Right lobe of liver (tissue), 6 donors: Measurements from ENCODE around the gene RXFP1. TPM values are rescaled to one million over a fixed set of nuclear protein-coding genes. Genes with fewer than 3 reads are reported as not detected.

ENCODE experiments used
- ATAC-seq, 4 donors: fragments of 200-7000 bp; cut with Tn5 transposase; one replicate each; pipeline ENCODE4 v1.9.1; 2020; ENCODE audit warnings: mild to moderate bottlenecking in 4 of 4, moderate library complexity in 4 of 4
- DNase-seq, 3 donors: peaks; one replicate each; pipeline ENCODE4 v3.0.0-alpha.2; 2020
- H3K27ac ChIP-seq, 3 donors: fragments of 200-600 bp; one replicate each; pipeline ENCODE4 v1.8.0; 2022
- H3K27me3 ChIP-seq, 2 donors: fragments of 200-600 bp; one replicate each; pipeline ENCODE4 v1.8.0; 2022
- H3K36me3 ChIP-seq, 4 donors: fragments of 200-600 bp; sonication (generic) in 1 of 4; one replicate each; pipeline versions ENCODE4 v1.5.1 to v1.8.0; 2017 to 2022; ENCODE audit warnings: control low read depth in 1 of 4
- H3K4me1 ChIP-seq, 4 donors: fragments of 200-600 bp; sonication (generic) in 1 of 4; one replicate each; pipeline versions ENCODE4 v1.5.1 to v1.8.0; 2017 to 2022; ENCODE audit warnings: control low read depth in 1 of 4
- H3K4me3 ChIP-seq, 3 donors: fragments of 200-600 bp; one replicate each; pipeline ENCODE4 v1.8.0; 2022
- H3K9me3 ChIP-seq, 4 donors: fragments of 200-600 bp; sonication (generic) in 1 of 4; one replicate each; pipeline versions ENCODE4 v1.5.1 to v1.8.0; 2017 to 2022; ENCODE audit warnings: control low read depth in 1 of 4
- POLR2A ChIP-seq: fragments of 450-650 bp; IDR thresholded peaks from one replicate; pipeline ENCODE4 v1.6.1; 2017; ENCODE audit warnings: antibody characterized with exemption, mild to moderate bottlenecking
- WGBS: methylation state at CpG from one replicate; pipeline ENCODE4 v1.1.6; 2018; ENCODE audit warnings: low coverage, low lambda C conversion rate; ENCODE audit not compliant: insufficient coverage; ENCODE audit errors: missing lambda C conversion rate; 5-methylcytosine and 5-hydroxymethylcytosine counted together
- intact Hi-C, 2 donors: fragments of 100-400 bp; cut with DNase I; formaldehyde crosslinking; loops; one replicate each; pipeline versions ENCODE4 v1.11.2 to v1.14.1; 2022
- total RNA-seq, 6 experiments: library from RNA; depleted of rRNA in 2 of 6; stranded (reverse); fragments of >200 nt in 2 of 6; fragmentation: NEBNext Ultra II Directional in 3 of 6; extraction: Animal tissue kit (Norgen Biotek cat#: 25700) in 3 of 6; gene quantifications; one replicate each; pipeline versions ENCODE4 v1.1.0 to v1.2.4, GENCODE V29; 2016 to 2023
- TF ChIP-seq, protein P1 (sequence below), 4 donors: fragments of 200-600 bp in 3 of 4; fragments of 450-650 bp in 1 of 4; IDR thresholded peaks; one replicate each; pipeline versions ENCODE4 v1.5.1 to v1.8.0; 2016 to 2022; ENCODE audit warnings: antibody characterized with exemption in 4 of 4, mild to moderate bottlenecking in 2 of 4
- donor health status: DM: no; HTN: yes; CAD: no.
- donor health status: DM: no; HTN: no; CAD: no.
- donor health status: DM: no; HTN: no; CAD: no.
- donor health status: DM: no; HTN: yes; CAD: no.
- donor health status: DM: no; HTN: yes; CAD: no.

RXFP1 gene
- total RNA-seq, 6 experiments from 2014 or later: 0.88 to 3.4 (median 1.3) TPM

GRCh38 chr4:158625544-158625943 lies 103.9 kb downstream of the RXFP1 start:
- no peak overlapping the region for H3K27ac ChIP-seq
- WGBS: 37% methylated on average over 2 of the region's 2 CpGs
- no peaks in the 10 kb centered on the region for H3K27me3 ChIP-seq
- no peak overlapping the region for H3K4me3 ChIP-seq
- intact Hi-C loops: loop anchor here (10.0 kb wide), 1 partner anchor 371 kb away; no protein-coding TSS in a partner anchor
- ATAC-seq (no peak), DNase-seq (no peak)
- no peak for TF ChIP-seq POLR2A
- TF ChIP-seq, protein P1, sequence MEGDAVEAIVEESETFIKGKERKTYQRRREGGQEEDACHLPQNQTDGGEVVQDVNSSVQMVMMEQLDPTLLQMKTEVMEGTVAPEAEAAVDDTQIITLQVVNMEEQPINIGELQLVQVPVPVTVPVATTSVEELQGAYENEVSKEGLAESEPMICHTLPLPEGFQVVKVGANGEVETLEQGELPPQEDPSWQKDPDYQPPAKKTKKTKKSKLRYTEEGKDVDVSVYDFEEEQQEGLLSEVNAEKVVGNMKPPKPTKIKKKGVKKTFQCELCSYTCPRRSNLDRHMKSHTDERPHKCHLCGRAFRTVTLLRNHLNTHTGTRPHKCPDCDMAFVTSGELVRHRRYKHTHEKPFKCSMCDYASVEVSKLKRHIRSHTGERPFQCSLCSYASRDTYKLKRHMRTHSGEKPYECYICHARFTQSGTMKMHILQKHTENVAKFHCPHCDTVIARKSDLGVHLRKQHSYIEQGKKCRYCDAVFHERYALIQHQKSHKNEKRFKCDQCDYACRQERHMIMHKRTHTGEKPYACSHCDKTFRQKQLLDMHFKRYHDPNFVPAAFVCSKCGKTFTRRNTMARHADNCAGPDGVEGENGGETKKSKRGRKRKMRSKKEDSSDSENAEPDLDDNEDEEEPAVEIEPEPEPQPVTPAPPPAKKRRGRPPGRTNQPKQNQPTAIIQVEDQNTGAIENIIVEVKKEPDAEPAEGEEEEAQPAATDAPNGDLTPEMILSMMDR (IDR thresholded peaks at IDR 0.05): no peak
- H3K4me1 ChIP-seq: no peaks in the 10 kb centered on the region
- no peaks in the 10 kb centered on the region for H3K9me3 ChIP-seq
- no peaks in the 10 kb centered on the region for H3K36me3 ChIP-seq

GRCh38 chr4:158630893-158631292 lies 109.2 kb downstream of the RXFP1 start:
- Histone ChIP-seq H3K27ac (no peak overlapping the region), H3K4me3 (no peak overlapping the region), H3K4me1 (no peaks in the 10 kb centered on the region), H3K9me3 (no peaks in the 10 kb centered on the region), H3K36me3 (no peaks in the 10 kb centered on the region), H3K27me3 (no peaks in the 10 kb centered on the region)
- TF ChIP-seq, protein P1 (IDR thresholded peaks at IDR 0.05): no peak
- no peak for TF ChIP-seq POLR2A
- 15% methylated on average over 1 of the region's 1 CpG for WGBS
- no peak for DNase-seq
- no peak for ATAC-seq
- intact Hi-C loops: no loop called here

- Histone ChIP-seq H3K27ac (no peak overlapping the region), H3K4me3 (no peak overlapping the region), H3K36me3 (no peaks in the 10 kb centered on the region), H3K4me1 (no peaks in the 10 kb centered on the region), H3K9me3 (no peaks in the 10 kb centered on the region), H3K27me3 (no peaks in the 10 kb centered on the region)
- WGBS: 54% methylated on average over 1 of the region's 1 CpG
- intact Hi-C loops: no loop called here
- TF ChIP-seq, protein P1 (IDR thresholded peaks at IDR 0.05): no peak
- TF ChIP-seq POLR2A: no peak
- ATAC-seq: no peak
- no peak for DNase-seq
Observed at GRCh38 chr4:158636619-158637018, 114.9 kb downstream of the RXFP1 start.

- Histone ChIP-seq H3K4me1 (no peaks in the 10 kb centered on the region), H3K36me3 (no peaks in the 10 kb centered on the region), H3K27ac (no peak overlapping the region), H3K4me3 (no peak overlapping the region), H3K27me3 (no peaks in the 10 kb centered on the region), H3K9me3 (no peaks in the 10 kb centered on the region)
- TF ChIP-seq, protein P1 (IDR thresholded peaks at IDR 0.05): no peak
- no peak for TF ChIP-seq POLR2A
- no peak for DNase-seq
- ATAC-seq: no peak
- WGBS: 79% methylated on average over 5 of the region's 5 CpGs
- intact Hi-C loops: no loop called here
Observed at GRCh38 chr4:158644356-158644755, 122.7 kb downstream of the RXFP1 start.

DNA sequence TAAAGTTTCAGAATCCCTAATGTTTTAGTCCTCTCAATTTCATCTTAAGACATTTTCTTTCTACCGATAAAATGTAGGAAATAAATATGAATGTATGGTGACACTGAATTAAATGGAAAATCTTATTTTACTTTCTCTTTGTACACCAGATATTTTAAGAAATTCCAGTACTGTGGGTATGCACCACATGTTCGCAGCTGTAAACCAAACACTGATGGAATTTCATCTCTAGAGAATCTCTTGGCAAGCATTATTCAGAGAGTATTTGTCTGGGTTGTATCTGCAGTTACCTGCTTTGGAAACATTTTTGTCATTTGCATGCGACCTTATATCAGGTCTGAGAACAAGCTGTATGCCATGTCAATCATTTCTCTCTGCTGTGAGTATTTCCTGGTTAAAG lies 123.1 kb downstream of the RXFP1 start:
- TF ChIP-seq, protein P1 (IDR thresholded peaks at IDR 0.05): no peak
- no peak for DNase-seq
- no peaks in the 10 kb centered on the region for H3K27me3 ChIP-seq
- no peaks in the 10 kb centered on the region for H3K4me1 ChIP-seq
- ATAC-seq: no peak
- H3K9me3 ChIP-seq: no peaks in the 10 kb centered on the region
- intact Hi-C loops: no loop called here
- H3K27ac ChIP-seq: no peak overlapping the region
- WGBS: 67% methylated on average over 3 of the region's 3 CpGs
- no peak overlapping the region for H3K4me3 ChIP-seq
- H3K36me3 ChIP-seq: no peaks in the 10 kb centered on the region
